ENCODE results near the gene CD70. TPM values are rescaled to one million over a fixed set of nuclear protein-coding genes. Genes with fewer than 3 reads are reported as not detected.

The CD70 gene
- total RNA-seq, 6 experiments from 2014 or later, result not detected

- Histone ChIP-seq H3K36me3 (no peaks in the 10 kb centered on the region), H3K4me1 (no peaks in the 10 kb centered on the region), H3K4me3 (no peak overlapping the region), H3K9me3 (no peaks in the 10 kb centered on the region), H3K27ac (no peak overlapping the region), H3K27me3 (no peaks in the 10 kb centered on the region)
- WGBS (ENCODE audit: insufficient coverage, low coverage, low lambda C conversion rate, missing lambda C conversion rate), result 62% methylated on average over 7 of the region's 7 CpGs
- TF ChIP-seq, protein P1, sequence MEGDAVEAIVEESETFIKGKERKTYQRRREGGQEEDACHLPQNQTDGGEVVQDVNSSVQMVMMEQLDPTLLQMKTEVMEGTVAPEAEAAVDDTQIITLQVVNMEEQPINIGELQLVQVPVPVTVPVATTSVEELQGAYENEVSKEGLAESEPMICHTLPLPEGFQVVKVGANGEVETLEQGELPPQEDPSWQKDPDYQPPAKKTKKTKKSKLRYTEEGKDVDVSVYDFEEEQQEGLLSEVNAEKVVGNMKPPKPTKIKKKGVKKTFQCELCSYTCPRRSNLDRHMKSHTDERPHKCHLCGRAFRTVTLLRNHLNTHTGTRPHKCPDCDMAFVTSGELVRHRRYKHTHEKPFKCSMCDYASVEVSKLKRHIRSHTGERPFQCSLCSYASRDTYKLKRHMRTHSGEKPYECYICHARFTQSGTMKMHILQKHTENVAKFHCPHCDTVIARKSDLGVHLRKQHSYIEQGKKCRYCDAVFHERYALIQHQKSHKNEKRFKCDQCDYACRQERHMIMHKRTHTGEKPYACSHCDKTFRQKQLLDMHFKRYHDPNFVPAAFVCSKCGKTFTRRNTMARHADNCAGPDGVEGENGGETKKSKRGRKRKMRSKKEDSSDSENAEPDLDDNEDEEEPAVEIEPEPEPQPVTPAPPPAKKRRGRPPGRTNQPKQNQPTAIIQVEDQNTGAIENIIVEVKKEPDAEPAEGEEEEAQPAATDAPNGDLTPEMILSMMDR (IDR thresholded peaks at IDR 0.05), result no peak
- TF ChIP-seq POLR2A (IDR thresholded peaks at IDR 0.05), result no peak
- intact Hi-C loops (cut with DNase I), result no loop called here
- no peak for ATAC-seq
- DNase-seq, result no peak
Measured at GRCh38 chr19:6596621-6597020, 5.7 kb upstream of the CD70 start.

- H3K36me3 ChIP-seq, result no peaks in the 10 kb centered on the region
- DNase-seq, result no peak
- intact Hi-C loops (cut with DNase I), result no loop called here
- WGBS (ENCODE audit: insufficient coverage, low coverage, low lambda C conversion rate, missing lambda C conversion rate), result 41% methylated on average over 11 of the region's 11 CpGs
- H3K9me3 ChIP-seq, result no peaks in the 10 kb centered on the region
- no peaks in the 10 kb centered on the region for H3K4me1 ChIP-seq
- H3K27ac ChIP-seq, result no peak overlapping the region
- H3K27me3 ChIP-seq, result peaks cover 0 to 6% of the 10 kb centered on the region in 2 donors
- ATAC-seq, result no peak
- TF ChIP-seq, protein P1 (IDR thresholded peaks at IDR 0.05), result no peak
- TF ChIP-seq POLR2A (IDR thresholded peaks at IDR 0.05), result no peak
- H3K4me3 ChIP-seq, result no peak overlapping the region
Measured at GRCh38 chr19:6593651-6594416, 2.9 kb upstream of the CD70 start.

DNA sequence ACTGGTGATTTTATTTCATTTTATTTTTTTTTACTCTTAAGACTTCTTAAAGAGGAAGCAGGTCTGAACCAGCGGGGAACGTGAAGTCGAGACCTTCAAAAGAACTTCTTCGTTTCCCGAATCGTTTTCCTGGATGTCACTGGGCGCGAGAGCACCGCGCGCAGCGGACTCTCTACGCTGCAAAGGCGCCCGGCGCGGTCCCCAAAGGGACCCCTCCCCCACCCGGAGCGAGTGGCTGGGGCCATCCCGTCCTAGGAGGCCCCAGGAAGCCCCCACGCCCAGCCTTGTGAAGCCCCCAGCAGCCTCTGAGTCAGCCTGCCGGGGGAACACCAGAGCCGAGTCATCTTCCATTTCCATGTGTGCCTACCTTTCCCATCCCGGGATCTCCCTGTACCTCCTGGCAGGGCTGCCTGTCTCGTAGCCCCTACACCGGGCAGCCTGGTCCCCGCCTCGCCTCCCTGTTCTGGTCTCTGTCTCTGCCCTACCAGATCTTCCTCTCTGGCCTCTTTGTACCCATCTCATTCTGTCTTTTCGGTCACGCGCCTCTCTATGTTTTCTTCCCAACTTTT, 608 bp downstream of the CD70 start:
- DNase-seq (no peak), ATAC-seq (peak in 1 of 4 donors; percentile 27)
- peaks cover 0 to 15% of the 10 kb centered on the region in 2 donors for H3K27me3 ChIP-seq
- WGBS (ENCODE audit: insufficient coverage, low coverage, low lambda C conversion rate, missing lambda C conversion rate), result 0% methylated on average over 17 of the region's 31 CpGs
- H3K4me3 ChIP-seq, result no peak overlapping the region
- no peaks in the 10 kb centered on the region for H3K36me3 ChIP-seq
- H3K9me3 ChIP-seq, result no peaks in the 10 kb centered on the region
- intact Hi-C loops (cut with DNase I), result no loop called here
- H3K4me1 ChIP-seq, result no peaks in the 10 kb centered on the region
- no peak for TF ChIP-seq POLR2A (IDR thresholded peaks at IDR 0.05)
- TF ChIP-seq, protein P1 (IDR thresholded peaks at IDR 0.05), result no peak
- no peak overlapping the region for H3K27ac ChIP-seq

DNA sequence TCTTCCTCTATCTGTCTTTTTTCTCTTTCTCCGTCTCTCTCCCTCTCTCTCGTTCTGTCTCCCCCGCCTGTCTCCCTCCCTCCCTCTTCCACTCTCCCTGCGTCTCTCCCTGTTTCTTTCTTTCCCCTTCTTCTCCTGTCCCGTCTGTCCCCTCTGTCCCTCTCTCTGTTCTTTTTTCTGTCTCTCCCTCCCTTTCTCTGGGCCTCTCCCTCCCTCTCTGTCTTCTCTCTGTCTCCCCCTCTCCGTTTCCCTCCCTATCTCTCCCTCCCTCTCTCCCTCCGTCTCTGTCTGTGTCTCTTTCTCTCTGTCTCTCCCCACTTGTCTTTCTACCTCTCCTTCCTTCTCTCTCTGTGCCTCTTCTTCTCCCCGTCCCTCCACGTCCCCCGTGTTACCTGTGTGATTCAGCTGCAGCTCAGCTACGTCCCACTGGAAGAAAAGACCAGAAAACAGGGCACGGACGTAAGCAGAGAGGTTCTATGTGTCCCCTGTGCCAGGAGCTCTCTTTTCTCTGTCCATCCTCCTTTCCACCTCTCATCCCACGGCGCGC, 1.2 kb downstream of the CD70 start:
- TF ChIP-seq, protein P1 (IDR thresholded peaks at IDR 0.05), result no peak
- no peak for TF ChIP-seq POLR2A (IDR thresholded peaks at IDR 0.05)
- 4% methylated on average over 16 of the region's 16 CpGs for whole genome bisulfite sequencing (ENCODE audit: insufficient coverage, low coverage, low lambda C conversion rate, missing lambda C conversion rate)

More for the DNA sequence above, 1.2 kb downstream of the CD70 start:
- intact Hi-C loops (cut with DNase I), result no loop called here
- no peaks in the 10 kb centered on the region for H3K9me3 ChIP-seq
- DNase-seq (no peak), ATAC-seq (no peak)
- H3K27me3 ChIP-seq, result peaks cover 0 to 16% of the 10 kb centered on the region in 2 donors
- no peaks in the 10 kb centered on the region for H3K36me3 ChIP-seq
- H3K4me1 ChIP-seq, result no peaks in the 10 kb centered on the region
- H3K4me3 ChIP-seq, result no peak overlapping the region
- no peak overlapping the region for H3K27ac ChIP-seq
